B cell (primary cell): ENCODE results near the gene XDH. TPM values are rescaled to one million over a fixed set of nuclear protein-coding genes. Genes with fewer than 3 reads are reported as not detected.

ENCODE experiments used
- ATAC-seq: fragments of 200-7000 bp; cut with Tn5 transposase; one replicate; pipeline ENCODE4 v1.10.0; 2021; ENCODE audit warnings: low read depth, mild to moderate bottlenecking, moderate number of reproducible peaks, moderate library complexity
- CTCF ChIA-PET: fragments of 350-600 bp; sonication (Branson Sonifier 250); formaldehyde crosslinking; loops from one replicate; lab custom pipeline; 2021; ENCODE audit warnings: antibody characterized with exemption, inconsistent platforms; lab: Charles Lee
- POLR2A ChIA-PET: fragments of 350-600 bp; sonication (Branson Sonifier 250); formaldehyde crosslinking; loops from one replicate; lab custom pipeline; 2021; ENCODE audit warnings: antibody characterized with exemption; lab: Charles Lee
- DNase-seq: peaks from one replicate; pipeline ENCODE4 v3.0.0; 2013
- H2AFZ ChIP-seq: 2 replicates; pipeline ENCODE4 v1.6.1; 2012; ENCODE audit warnings: mild to moderate bottlenecking, low read depth, low read length; ENCODE audit not compliant: insufficient read depth, poor library complexity, severe bottlenecking
- H3K27ac ChIP-seq, 2 donors: 1 replicate in 1 of 2; 2 replicates in 1 of 2; pipeline ENCODE4 v1.5.1; 2012 to 2013; ENCODE audit warnings: low read length in 2 of 2, mild to moderate bottlenecking in 2 of 2, moderate library complexity in 1 of 2
- H3K27me3 ChIP-seq, 4 experiments: fragments of 200-600 bp in 1 of 4; sonication (generic) in 1 of 4; replicated peaks in 1 of 4; 1 replicate in 2 of 4; 2 replicates in 2 of 4; pipeline versions ENCODE4 v1.6.1 to v1.7.0; 2013 to 2016; ENCODE audit warnings: low read length in 3 of 4, mild to moderate bottlenecking in 2 of 4, mixed read lengths in 1 of 4, moderate library complexity in 1 of 4; ENCODE audit not compliant: insufficient read depth in 4 of 4, control insufficient read depth in 3 of 4; ENCODE audit errors: control extremely low read depth in 1 of 4
- H3K36me3 ChIP-seq, 2 experiments: replicated peaks in 1 of 2; 1 replicate in 1 of 2; 2 replicates in 1 of 2; pipeline versions ENCODE4 v1.6.1 to v1.7.1; 2013; ENCODE audit warnings: low read length in 1 of 2; ENCODE audit not compliant: insufficient read depth in 2 of 2, control insufficient read depth in 1 of 2; ENCODE audit errors: control extremely low read depth in 1 of 2, extremely low read depth in 1 of 2
- H3K4me1 ChIP-seq, 2 donors: fragments of 200-600 bp in 1 of 2; sonication (generic) in 1 of 2; 1 replicate in 1 of 2; 2 replicates in 1 of 2; pipeline versions ENCODE4 v1.5.1 to v1.6.1; 2013 to 2017; ENCODE audit warnings: low read length in 2 of 2; ENCODE audit not compliant: control insufficient read depth in 2 of 2, insufficient read depth in 2 of 2
- H3K4me2 ChIP-seq: replicated peaks from 2 replicates; pipeline ENCODE3; 2012; ENCODE audit warnings: mild to moderate bottlenecking, low read depth, low read length; ENCODE audit not compliant: poor library complexity, severe bottlenecking
- H3K4me3 ChIP-seq, 5 experiments: fragments of 200-600 bp in 1 of 5; sonication (generic) in 1 of 5; 1 replicate in 3 of 5; 2 replicates in 2 of 5; pipeline versions ENCODE4 v1.5.1 to v1.7.0; 2011 to 2016; ENCODE audit warnings: low read length in 4 of 5, mild to moderate bottlenecking in 4 of 5, low read depth in 2 of 5, control low read depth in 1 of 5, moderate library complexity in 1 of 5; ENCODE audit not compliant: insufficient read depth in 1 of 5; ENCODE audit errors: control extremely low read depth in 1 of 5, extremely low read depth in 1 of 5
- H3K79me2 ChIP-seq: fragments of 200-600 bp; sonication (generic); one replicate; pipeline ENCODE4 v1.6.0; 2016; ENCODE audit warnings: low read length; ENCODE audit not compliant: control insufficient read depth, insufficient read depth
- H3K9ac ChIP-seq: fragments of 200-600 bp; sonication (generic); 2 replicates; pipeline ENCODE4 v1.6.1; 2017; ENCODE audit warnings: mild to moderate bottlenecking, low read length, moderate library complexity
- H3K9me3 ChIP-seq, 3 donors: one replicate each; pipeline versions ENCODE4 v1.6.1 to v1.7.1; 2013; ENCODE audit warnings: low read length in 2 of 3; ENCODE audit not compliant: control insufficient read depth in 2 of 3, insufficient read depth in 1 of 3; ENCODE audit errors: control extremely low read depth in 1 of 3
- H4K20me1 ChIP-seq: 2 replicates; pipeline ENCODE4 v1.6.0; 2012; ENCODE audit warnings: mild to moderate bottlenecking, low read length; ENCODE audit not compliant: insufficient read depth, control insufficient read depth, poor library complexity, severe bottlenecking
- H3K27ac Mint-ChIP-seq: one replicate; pipeline ENCODE4 v1.8.0; 2021; ENCODE audit warnings: mixed read lengths
- H3K27me3 Mint-ChIP-seq: one replicate; pipeline ENCODE4 v1.8.0; 2021; ENCODE audit warnings: mixed read lengths
- H3K4me1 Mint-ChIP-seq: one replicate; pipeline ENCODE4 v1.8.0; 2021; ENCODE audit warnings: mixed read lengths
- H3K4me3 Mint-ChIP-seq: one replicate; pipeline ENCODE4 v1.8.0; 2021; ENCODE audit warnings: mixed read lengths
- H3K9me3 Mint-ChIP-seq: one replicate; pipeline ENCODE4 v1.8.0; 2022; ENCODE audit warnings: mixed read lengths; ENCODE audit not compliant: insufficient read depth
- EZH2 ChIP-seq: IDR thresholded peaks from 2 replicates; pipeline ENCODE4 v1.6.1; 2012; ENCODE audit warnings: borderline replicate concordance, low read depth, mild to moderate bottlenecking, moderate library complexity, low read length; ENCODE audit not compliant: insufficient read depth, poor library complexity, severe bottlenecking
- WGBS: methylation state at CpG from one replicate; pipeline ENCODE4 v1.1.5; 2013; ENCODE audit warnings: missing lambda C conversion rate; ENCODE audit not compliant: insufficient coverage; 5-methylcytosine and 5-hydroxymethylcytosine counted together
- intact Hi-C: fragments of 100-400 bp; cut with micrococcal nuclease; formaldehyde crosslinking; loops from one replicate; pipeline ENCODE4 v1.10.0; 2022
- polyA plus RNA-seq: library from polyadenylated mRNA; depleted of rRNA; stranded (reverse); fragments of >200 nt; gene quantifications from 2 replicates; pipeline ENCODE4 v1.2.3, GENCODE V29; 2012
- total RNA-seq, 2 donors: library from RNA; stranded (reverse); fragments of 120-200 nt in 1 of 2; gene quantifications; 1 replicate in 1 of 2; 2 replicates in 1 of 2; pipeline versions ENCODE4 v1.2.3 to v1.2.4, GENCODE V29; 2013 to 2022
- TF ChIP-seq, protein P1 (sequence below): fragments of 200-600 bp; IDR thresholded peaks from one replicate; pipeline ENCODE4 v1.8.0; 2022; ENCODE audit warnings: antibody characterized with exemption, mild to moderate bottlenecking

XDH gene
- total and polyA plus RNA-seq, 2 donors (not counting 1 experiment from before 2014, with no cell fraction given) = not detected

DNA sequence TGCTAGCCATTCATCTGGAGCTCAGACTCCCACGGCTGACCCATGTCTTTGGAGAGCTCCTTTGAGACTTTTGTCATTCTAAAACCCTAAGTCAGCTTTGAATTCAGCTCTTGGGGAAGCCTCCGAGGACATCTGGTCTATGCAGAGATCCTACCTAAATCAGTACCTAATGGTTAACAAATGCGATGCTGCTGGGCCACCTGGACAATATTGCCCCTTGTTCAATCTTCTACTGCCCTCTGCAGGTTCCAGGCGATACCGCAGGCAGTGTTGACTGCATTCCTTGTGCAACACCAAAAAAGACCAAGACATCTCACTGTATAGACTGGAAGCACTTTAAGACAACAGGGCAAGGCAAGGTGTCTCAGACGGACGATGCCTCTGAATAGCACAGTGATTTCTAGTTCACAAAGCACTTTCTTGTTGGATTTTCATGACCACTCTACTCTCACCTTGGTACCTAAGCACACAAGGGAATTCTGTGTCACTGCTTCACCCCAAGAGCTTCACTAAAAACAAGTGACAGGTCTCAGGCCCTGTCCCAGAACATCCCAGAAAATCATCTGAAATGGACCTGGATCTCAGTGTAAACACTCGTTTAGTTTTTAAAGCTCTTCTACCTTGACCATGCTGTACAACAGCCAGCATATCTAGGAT, 80.9 kb downstream of the XDH start:
- CTCF ChIA-PET = interaction anchor here (0.6 to 10.3 kb wide), 55 partner anchors 8 to 1169 kb away, joined by 3 to 260 read pairs (median 5); partner anchors contain the start of genes CAPN14, EHD3 and GALNT14
- Histone ChIP-seq H2AFZ (no peak overlapping the region), H3K9ac (no peak overlapping the region), H3K9me3 (no peaks in the 10 kb centered on the region), H3K27ac (no peak overlapping the region), H3K79me2 (no peaks in the 10 kb centered on the region), H3K36me3 (no peaks in the 10 kb centered on the region), H3K27me3 (peaks cover 0 to 6% (median 2%) of the 10 kb centered on the region in 4 experiments), H3K4me3 (no peak overlapping the region), H4K20me1 (no peaks in the 10 kb centered on the region), H3K4me1 (peaks cover 0 to 9% of the 10 kb centered on the region in 2 donors), H3K4me2 (no peak overlapping the region)
- 9% methylated on average over 7 of the region's 8 CpGs for WGBS
- DNase-seq = peak; percentile 84
- Mint-ChIP-seq H3K4me1 (peaks cover 13% of the 10 kb centered on the region), H3K9me3 (no peaks in the 10 kb centered on the region), H3K27me3 (peaks cover 5% of the 10 kb centered on the region), H3K4me3 (no peak overlapping the region), H3K27ac (no peak overlapping the region)
- POLR2A ChIA-PET = interaction anchor here (0.6 kb wide), 1 partner anchor 60 kb away, joined by 5 read pairs; no protein-coding TSS in a partner anchor
- TF ChIP-seq EZH2 = no peak
- TF ChIP-seq, protein P1, sequence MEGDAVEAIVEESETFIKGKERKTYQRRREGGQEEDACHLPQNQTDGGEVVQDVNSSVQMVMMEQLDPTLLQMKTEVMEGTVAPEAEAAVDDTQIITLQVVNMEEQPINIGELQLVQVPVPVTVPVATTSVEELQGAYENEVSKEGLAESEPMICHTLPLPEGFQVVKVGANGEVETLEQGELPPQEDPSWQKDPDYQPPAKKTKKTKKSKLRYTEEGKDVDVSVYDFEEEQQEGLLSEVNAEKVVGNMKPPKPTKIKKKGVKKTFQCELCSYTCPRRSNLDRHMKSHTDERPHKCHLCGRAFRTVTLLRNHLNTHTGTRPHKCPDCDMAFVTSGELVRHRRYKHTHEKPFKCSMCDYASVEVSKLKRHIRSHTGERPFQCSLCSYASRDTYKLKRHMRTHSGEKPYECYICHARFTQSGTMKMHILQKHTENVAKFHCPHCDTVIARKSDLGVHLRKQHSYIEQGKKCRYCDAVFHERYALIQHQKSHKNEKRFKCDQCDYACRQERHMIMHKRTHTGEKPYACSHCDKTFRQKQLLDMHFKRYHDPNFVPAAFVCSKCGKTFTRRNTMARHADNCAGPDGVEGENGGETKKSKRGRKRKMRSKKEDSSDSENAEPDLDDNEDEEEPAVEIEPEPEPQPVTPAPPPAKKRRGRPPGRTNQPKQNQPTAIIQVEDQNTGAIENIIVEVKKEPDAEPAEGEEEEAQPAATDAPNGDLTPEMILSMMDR = peak; percentile 98
- peak; percentile 90 for ATAC-seq
- intact Hi-C loops = loop anchor here (1.0 to 10.0 kb wide), 9 partner anchors 51 to 1169 kb away; partner anchors contain the start of genes EHD3 and GALNT14

- H3K4me2 ChIP-seq = no peak overlapping the region
- no peaks in the 10 kb centered on the region for H3K9me3 Mint-ChIP-seq
- H3K9me3 ChIP-seq = no peaks in the 10 kb centered on the region
- no peak overlapping the region for H2AFZ ChIP-seq
- H3K9ac ChIP-seq = no peak overlapping the region
- no peaks in the 10 kb centered on the region for H4K20me1 ChIP-seq
- peaks cover 0 to 6% (median 2%) of the 10 kb centered on the region in 4 experiments for H3K27me3 ChIP-seq
- DNase-seq (no peak), ATAC-seq (no peak)
- no peaks in the 10 kb centered on the region for H3K79me2 ChIP-seq
- H3K36me3 ChIP-seq = no peaks in the 10 kb centered on the region
- POLR2A ChIA-PET = no interaction called here
- WGBS = 95% methylated on average over 4 of the region's 5 CpGs
- peaks cover 13% of the 10 kb centered on the region for H3K4me1 Mint-ChIP-seq
- no peaks in the 10 kb centered on the region for H3K27me3 Mint-ChIP-seq
- intact Hi-C loops = loop anchor here (1.0 to 10.0 kb wide), 9 partner anchors 51 to 1168 kb away; partner anchors contain the start of genes EHD3 and GALNT14
- peaks cover 0 to 9% of the 10 kb centered on the region in 2 donors for H3K4me1 ChIP-seq
- CTCF ChIA-PET = interaction anchor here (0.6 to 10.3 kb wide), 43 partner anchors 9 to 1128 kb away, joined by 3 to 260 read pairs (median 5); partner anchors contain the start of genes CAPN14, EHD3 and GALNT14
- TF ChIP-seq, protein P1 = no peak
- TF ChIP-seq EZH2 = no peak
- H3K27ac ChIP-seq = no peak overlapping the region
- H3K4me3 ChIP-seq = no peak overlapping the region
- no peak overlapping the region for H3K4me3 Mint-ChIP-seq
- H3K27ac Mint-ChIP-seq = no peak overlapping the region
Measured at GRCh38 chr2:31333046-31333445, 81.5 kb downstream of the XDH start.
